Vagina (tissue), 2 donors: ENCODE data around the gene KL.

Source experiments
- CTCF ChIP-seq, 3 experiments: fragments of 450-650 bp in 2 of 3; fragments of 200-600 bp in 1 of 3; sonication (generic) in 1 of 3; IDR thresholded peaks; one replicate each; pipeline ENCODE4 v1.5.1; 2017 to 2019; ENCODE audit warnings: antibody characterized with exemption in 3 of 3, mild to moderate bottlenecking in 2 of 3, moderate library complexity in 2 of 3
- POLR2A ChIP-seq, 2 donors: fragments of 450-650 bp; IDR thresholded peaks; one replicate each; pipeline ENCODE4 v1.6.1; 2017; ENCODE audit warnings: antibody characterized with exemption in 2 of 2, mild to moderate bottlenecking in 2 of 2, moderate library complexity in 2 of 2

DNA sequence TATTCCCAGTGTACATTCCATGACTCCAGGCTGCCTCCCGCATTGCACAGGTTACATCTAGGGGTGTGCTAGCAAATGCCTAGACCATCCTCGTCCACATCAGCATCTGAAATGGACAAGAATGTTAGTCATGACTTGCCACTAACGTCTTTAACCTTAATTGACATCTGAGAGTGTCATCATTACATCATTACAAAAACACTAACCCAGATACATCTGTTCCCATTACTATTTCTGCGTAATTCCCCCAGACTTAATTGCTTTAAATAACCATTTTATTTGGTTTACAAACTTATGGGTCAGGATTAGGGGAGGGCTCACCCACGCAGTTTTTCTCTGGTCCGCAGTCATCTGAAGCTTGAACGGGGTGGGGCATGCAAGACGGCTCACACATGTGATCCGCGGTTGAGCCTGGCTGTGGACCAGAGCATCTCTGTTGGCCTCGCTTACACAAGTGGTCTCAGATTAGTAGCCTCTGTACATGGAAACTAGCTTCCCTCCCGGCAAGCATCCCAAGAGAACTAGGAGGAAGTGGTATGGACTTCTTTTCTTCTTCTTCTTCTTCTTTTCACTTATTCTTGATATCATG is 15.9 kb downstream of the KL start:
- TF ChIP-seq CTCF (IDR thresholded peaks at IDR 0.05) (no peak), POLR2A (IDR thresholded peaks at IDR 0.05) (no peak)
